Peyer's patch (tissue), 4 donors: ENCODE results near the gene CTSG. TPM values are rescaled to one million over a fixed set of nuclear protein-coding genes. Genes with fewer than 3 reads are reported as not detected.

ENCODE experiments used
- DNase-seq, 3 donors: peaks; one replicate each; pipeline ENCODE4 v3.0.0-alpha.2; 2017 to 2019
- H3K27ac ChIP-seq, 4 donors: fragments of 200-600 bp; sonication (generic); one replicate each; pipeline ENCODE4 v1.5.1; 2016 to 2019
- H3K27me3 ChIP-seq, 2 donors: fragments of 200-600 bp; sonication (generic); one replicate each; pipeline ENCODE4 v1.5.1; 2019
- H3K36me3 ChIP-seq, 3 donors: fragments of 200-600 bp; sonication (generic); one replicate each; pipeline ENCODE4 v1.5.1; 2016 to 2019
- H3K4me1 ChIP-seq, 4 donors: fragments of 200-600 bp; sonication (generic); one replicate each; pipeline ENCODE4 v1.5.1; 2016 to 2019
- H3K4me3 ChIP-seq, 4 donors: fragments of 200-600 bp; sonication (generic); 1 replicate in 3 of 4; 2 replicates in 1 of 4; pipeline ENCODE4 v1.5.1; 2016 to 2019; ENCODE audit warnings: mild to moderate bottlenecking in 1 of 4
- H3K9me3 ChIP-seq, 4 donors: fragments of 200-600 bp; sonication (generic); one replicate each; pipeline ENCODE4 v1.5.1; 2016 to 2019; ENCODE audit warnings: mild to moderate bottlenecking in 1 of 4
- CTCF ChIP-seq, 6 experiments: fragments of 450-650 bp in 4 of 6; fragments of 200-600 bp in 2 of 6; sonication (generic) in 1 of 6; IDR thresholded peaks; one replicate each; pipeline ENCODE4 v1.5.1; 2017 to 2019; ENCODE audit warnings: antibody characterized with exemption in 6 of 6, mild to moderate bottlenecking in 3 of 6, moderate library complexity in 1 of 6
- POLR2A ChIP-seq, 2 donors: fragments of 450-650 bp; IDR thresholded peaks; one replicate each; pipeline ENCODE4 v1.5.1; 2017; ENCODE audit warnings: antibody characterized with exemption in 2 of 2, mild to moderate bottlenecking in 2 of 2, moderate library complexity in 2 of 2
- total RNA-seq, 4 donors: library from RNA; depleted of rRNA; stranded (reverse); fragments of >200 nt; gene quantifications; one replicate each; pipeline ENCODE4 v1.1.0, GENCODE V29; 2016

Gene CTSG
- total RNA-seq, 4 donors from 2014 or later = 2.0 TPM; not detected in 3

- Histone ChIP-seq H3K4me1 (no peaks in the 10 kb centered on the region), H3K4me3 (no peak overlapping the region), H3K27ac (no peak overlapping the region), H3K9me3 (no peaks in the 10 kb centered on the region), H3K36me3 (no peaks in the 10 kb centered on the region), H3K27me3 (no peaks in the 10 kb centered on the region)
- DNase-seq = no peak
- TF ChIP-seq CTCF (IDR thresholded peaks at IDR 0.05) (no peak), POLR2A (IDR thresholded peaks at IDR 0.05) (no peak)
These were observed 2.5 kb upstream of the CTSG start for GRCh38 chr14:24578558-24578957.

GRCh38 chr14:24576771-24577170 lies 721 bp upstream of the CTSG start:
- no peak for TF ChIP-seq CTCF (IDR thresholded peaks at IDR 0.05)
- no peak for TF ChIP-seq POLR2A (IDR thresholded peaks at IDR 0.05)
- Histone ChIP-seq H3K4me1 (no peaks in the 10 kb centered on the region), H3K4me3 (no peak overlapping the region), H3K27me3 (no peaks in the 10 kb centered on the region), H3K36me3 (no peaks in the 10 kb centered on the region), H3K9me3 (no peaks in the 10 kb centered on the region), H3K27ac (no peak overlapping the region)
- no peak for DNase-seq

DNA sequence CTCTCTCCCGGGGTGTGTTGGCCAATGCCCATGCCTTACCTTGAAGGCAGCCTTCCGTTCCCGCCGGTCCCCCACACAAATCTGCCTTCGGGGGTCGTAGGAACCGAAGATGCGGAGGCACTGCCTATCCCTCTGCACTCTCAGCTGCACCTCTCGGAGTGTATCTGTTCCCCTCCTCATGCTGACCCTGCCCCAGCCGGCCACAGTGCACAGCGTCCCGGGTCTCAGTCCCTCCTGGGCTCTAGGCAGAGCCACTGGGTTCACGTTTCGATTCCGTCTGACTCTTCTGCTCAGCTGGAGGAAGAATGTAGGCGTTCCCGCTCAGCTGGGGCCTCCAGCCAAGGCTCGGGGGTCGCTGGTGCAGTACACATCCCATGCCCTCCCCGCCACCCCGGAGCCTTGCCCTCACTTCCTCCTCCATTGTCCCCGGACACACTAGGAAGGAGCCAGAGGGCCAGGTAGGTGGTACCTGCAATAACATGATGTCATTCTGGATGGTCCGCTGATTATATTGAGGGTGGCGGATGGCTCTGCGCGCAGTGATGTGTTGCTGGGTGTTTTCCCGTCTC lies 1.8 kb downstream of the CTSG start:
- no peaks in the 10 kb centered on the region for H3K9me3 ChIP-seq
- no peaks in the 10 kb centered on the region for H3K4me1 ChIP-seq
- TF ChIP-seq CTCF (IDR thresholded peaks at IDR 0.05) (no peak), POLR2A (IDR thresholded peaks at IDR 0.05) (no peak)
- H3K27ac ChIP-seq = no peak overlapping the region
- H3K36me3 ChIP-seq = no peaks in the 10 kb centered on the region
- no peak overlapping the region for H3K4me3 ChIP-seq
- no peak for DNase-seq
- no peaks in the 10 kb centered on the region for H3K27me3 ChIP-seq

GRCh38 chr14:24566318-24566717 lies 9.7 kb downstream of the CTSG start:
- no peaks in the 10 kb centered on the region for H3K4me1 ChIP-seq
- H3K27ac ChIP-seq = no peak overlapping the region
- no peak overlapping the region for H3K4me3 ChIP-seq
- H3K9me3 ChIP-seq = peaks cover 0 to 8% (median 2%) of the 10 kb centered on the region in 4 donors
- H3K27me3 ChIP-seq = no peaks in the 10 kb centered on the region
- H3K36me3 ChIP-seq = no peaks in the 10 kb centered on the region
- DNase-seq = no peak
- TF ChIP-seq POLR2A (IDR thresholded peaks at IDR 0.05) (no peak), CTCF (IDR thresholded peaks at IDR 0.05) (no peak)

DNA sequence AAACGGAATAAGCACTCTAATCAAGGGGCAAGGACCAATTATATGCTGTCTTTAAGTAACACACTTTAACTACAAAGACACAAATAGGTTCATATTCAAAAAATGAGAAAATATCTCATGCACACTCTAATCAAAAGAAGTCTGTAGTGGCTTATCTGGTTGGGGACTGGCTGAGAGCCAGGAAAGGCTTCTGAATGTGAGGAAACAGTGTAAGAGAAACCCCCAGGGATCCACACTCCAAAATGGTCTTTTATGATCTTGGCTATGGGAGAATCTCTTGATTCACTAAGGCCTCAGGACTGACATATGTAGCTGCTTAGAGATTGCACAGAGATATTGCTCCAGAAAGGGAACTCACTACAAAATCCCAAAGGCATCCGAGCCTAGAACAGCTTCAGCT lies 10.3 kb downstream of the CTSG start:
- H3K4me1 ChIP-seq = no peaks in the 10 kb centered on the region
- H3K27ac ChIP-seq = no peak overlapping the region
- DNase-seq = no peak
- no peak overlapping the region for H3K4me3 ChIP-seq
- H3K36me3 ChIP-seq = no peaks in the 10 kb centered on the region
- H3K27me3 ChIP-seq = no peaks in the 10 kb centered on the region
- TF ChIP-seq CTCF (IDR thresholded peaks at IDR 0.05) (no peak), POLR2A (IDR thresholded peaks at IDR 0.05) (no peak)
- peaks cover 0 to 8% (median 2%) of the 10 kb centered on the region in 4 donors for H3K9me3 ChIP-seq

DNA sequence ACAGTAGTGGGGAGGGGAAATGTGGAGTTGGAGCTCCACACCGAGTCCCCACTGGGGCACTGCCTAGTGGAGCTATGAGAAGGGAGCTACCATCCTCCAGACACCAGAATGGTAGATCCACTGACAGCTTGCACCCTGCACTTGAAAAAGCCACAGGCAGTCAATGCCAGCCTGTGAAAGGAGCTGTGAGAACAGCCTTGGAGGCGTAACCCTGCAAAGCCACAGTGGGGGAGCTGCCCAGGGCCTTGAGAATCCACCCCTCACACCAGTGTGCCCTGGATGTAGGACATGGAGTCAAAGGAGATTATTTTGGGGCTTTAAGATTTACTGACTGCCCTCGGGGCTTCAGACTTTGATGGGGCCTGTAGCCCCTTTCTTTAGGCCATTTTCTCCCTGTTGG lies 12.5 kb downstream of the CTSG start:
- H3K4me1 ChIP-seq = no peaks in the 10 kb centered on the region
- no peak for DNase-seq
- H3K27ac ChIP-seq = no peak overlapping the region
- H3K4me3 ChIP-seq = no peak overlapping the region
- H3K9me3 ChIP-seq = peaks cover 0 to 8% (median 2%) of the 10 kb centered on the region in 4 donors
- H3K27me3 ChIP-seq = no peaks in the 10 kb centered on the region
- TF ChIP-seq POLR2A (IDR thresholded peaks at IDR 0.05) = no peak
- no peak for TF ChIP-seq CTCF (IDR thresholded peaks at IDR 0.05)
- H3K36me3 ChIP-seq = no peaks in the 10 kb centered on the region
